Stimulated activated CD4-positive, alpha-beta T cell treated with anti-CD3 and anti-CD28 coated beads, Interleukin-2, amount 100 ng/mL, for 48 hours (primary cell): Measurements from ENCODE around the gene KAT6B.
"Not testable (repeated sequence)": the region's sequence is repeated elsewhere in the genome, so short reads cannot be mapped to it uniquely, and the experiment has no call there.

ENCODE experiments used
- DNase-seq, 2 donors: peaks; one replicate each; pipeline ENCODE4 v3.0.0-alpha.2; 2020

KAT6B gene

DNA sequence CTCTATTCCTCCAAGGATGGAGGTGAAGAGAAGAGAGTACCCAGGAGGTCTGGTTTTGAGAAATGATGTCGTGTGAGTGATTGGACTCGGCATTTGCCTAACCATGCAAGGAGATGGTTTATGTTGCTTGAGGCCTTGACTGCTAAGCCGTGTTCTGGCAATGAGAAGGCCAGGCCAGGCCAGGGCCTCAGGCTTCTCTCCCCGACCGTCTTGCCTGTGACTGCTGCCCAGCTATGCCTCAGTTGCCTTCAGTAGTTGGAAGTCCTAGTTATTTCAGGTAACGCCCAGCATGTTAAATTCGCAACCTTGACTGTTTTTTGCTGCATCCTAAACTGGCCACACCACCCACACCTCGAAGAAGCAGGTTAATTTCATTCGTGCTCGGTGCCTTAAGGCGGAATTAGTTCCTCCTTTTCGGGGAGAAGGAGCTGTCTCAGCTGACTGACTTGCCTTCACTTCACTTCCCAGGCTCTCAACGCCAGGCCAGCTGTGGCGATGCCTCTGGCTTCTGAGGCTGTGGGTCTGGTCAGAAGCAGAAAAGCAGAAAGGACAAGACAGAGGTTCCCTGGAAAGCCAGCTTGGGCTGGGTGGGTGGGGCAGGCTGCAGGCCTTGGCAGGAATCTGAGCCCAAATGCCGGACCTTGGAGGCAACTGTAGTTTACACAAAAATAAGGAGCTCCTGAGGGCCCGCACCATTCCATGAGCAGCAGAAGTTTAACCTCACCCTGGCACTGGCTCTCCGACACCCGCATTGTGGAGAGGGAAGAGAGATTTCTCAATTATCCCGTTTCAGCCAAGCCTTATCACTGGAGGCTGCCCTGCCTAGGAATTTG lies 223.1 kb downstream of the KAT6B start:
- no peak for DNase-seq

DNA sequence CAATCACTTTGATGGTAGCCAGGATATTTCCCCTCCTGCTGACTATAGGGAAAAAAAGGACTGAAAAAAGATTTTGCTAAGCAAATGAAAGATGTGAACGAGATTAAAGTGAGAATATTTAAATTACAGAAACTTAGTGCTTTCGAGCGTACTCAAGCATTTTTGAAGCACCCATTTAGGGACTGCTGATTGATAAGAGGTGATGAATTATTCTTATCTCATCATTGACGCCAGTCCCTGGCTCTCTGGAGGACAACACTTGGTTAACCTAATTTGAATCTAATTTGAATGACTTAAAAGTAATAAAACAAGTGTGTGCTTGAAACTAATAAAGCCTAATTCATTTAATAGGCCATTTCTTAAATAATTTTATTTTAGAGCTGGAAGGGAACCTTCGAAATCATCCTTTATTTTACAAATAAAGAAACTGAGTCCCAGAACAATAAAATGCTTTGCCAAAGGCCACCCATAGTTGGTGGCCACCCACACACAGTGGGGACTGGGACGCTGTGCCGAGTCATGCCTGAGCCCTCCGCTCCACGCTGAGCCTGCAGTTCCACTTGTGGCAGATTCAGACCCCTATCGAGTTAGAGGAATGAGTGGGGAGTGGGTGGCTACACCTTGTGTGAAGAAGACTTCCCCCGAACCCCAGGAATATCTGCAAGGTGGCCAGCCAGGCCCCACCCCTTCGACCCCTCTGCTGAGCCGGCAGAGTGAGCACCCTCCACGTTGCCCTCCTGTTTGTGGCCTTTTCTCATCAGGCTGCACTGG lies 223.9 kb downstream of the KAT6B start:
- DNase-seq: no peak

DNA sequence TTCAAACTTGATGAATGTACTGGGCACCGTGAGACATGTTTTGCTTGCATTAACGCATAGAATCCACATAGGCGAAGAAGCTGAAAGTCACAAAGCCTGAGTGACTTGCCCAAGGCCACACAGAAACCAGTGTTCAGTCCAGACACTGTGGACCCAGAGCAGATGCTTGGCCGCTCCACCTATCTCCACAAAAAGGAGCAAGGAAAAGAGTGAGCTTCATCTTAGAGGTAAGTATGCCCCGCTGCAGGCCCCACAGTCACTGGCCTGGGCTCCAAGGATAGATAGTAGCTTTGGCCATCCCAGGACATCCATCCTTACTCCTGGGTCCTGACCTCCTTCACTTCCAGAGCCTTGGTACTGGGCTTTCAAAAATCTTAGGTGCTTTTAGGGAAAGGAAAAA lies 224.9 kb downstream of the KAT6B start:
- DNase-seq: no peak

DNA sequence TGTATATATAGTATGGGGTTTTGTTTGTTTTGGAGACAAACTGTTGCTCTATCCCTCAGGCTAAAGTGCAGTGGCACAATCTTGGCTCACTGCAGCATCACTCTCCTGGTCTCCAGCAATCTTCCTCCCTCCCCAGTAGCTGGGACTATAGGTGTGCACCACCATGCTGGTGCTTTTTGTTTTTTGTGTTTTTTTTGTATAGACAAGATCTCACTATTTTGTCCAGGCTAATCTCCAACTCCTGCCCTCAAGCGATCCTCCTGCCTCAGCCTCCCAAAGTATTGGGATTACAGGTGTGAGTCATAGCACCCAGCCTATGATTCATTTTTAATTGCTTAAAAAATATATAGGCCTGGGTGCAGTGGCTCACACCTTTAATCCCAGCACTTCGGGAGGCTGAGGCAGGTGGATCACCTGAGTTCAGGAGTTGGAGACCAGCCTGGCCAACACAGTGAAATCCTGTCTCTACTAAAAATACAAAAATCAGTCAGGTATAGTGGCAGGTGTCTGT lies 229.6 kb downstream of the KAT6B start:
- DNase-seq: not testable (repeated sequence)

DNA sequence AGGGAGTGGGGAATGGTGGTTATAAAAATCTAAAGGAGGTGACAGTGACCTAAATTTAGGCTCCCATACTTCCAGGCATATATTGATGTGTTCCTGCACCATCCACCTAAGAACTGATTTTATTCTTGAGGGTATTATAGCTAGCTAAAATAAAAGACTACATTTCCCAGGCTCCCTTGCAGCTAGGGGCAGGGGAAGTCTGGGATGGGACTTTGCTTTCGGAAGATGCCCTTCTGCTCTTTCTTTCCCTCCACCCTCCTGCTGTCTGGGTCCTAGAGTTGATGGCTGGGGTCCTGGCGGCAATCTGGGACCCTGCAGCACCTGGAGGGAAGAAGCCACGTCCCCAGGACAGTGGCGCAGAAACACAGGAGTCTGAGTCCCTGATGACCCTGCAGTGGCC lies 231.3 kb downstream of the KAT6B start:
- DNase-seq: no peak

DNA sequence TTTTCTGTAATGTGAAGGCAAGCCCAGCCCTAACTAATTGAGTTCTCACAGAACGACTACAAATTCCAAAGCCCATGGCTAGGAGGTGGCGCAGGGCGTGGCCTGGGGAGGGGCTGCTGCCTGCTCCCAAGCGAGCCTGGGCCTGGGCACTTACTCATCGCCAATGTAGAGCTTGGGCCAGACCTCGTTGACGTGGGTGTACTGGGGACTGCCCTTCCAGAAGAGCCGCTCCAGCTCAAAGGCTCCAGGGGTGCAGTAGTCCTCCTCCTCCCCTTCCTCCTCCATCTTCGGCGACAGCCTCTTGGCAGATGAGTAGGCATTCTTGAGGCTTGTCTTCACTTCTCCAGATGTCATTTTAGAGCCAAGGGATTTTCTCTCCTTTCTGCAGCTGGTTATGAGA lies 231.8 kb downstream of the KAT6B start:
- DNase-seq: no peak

DNA sequence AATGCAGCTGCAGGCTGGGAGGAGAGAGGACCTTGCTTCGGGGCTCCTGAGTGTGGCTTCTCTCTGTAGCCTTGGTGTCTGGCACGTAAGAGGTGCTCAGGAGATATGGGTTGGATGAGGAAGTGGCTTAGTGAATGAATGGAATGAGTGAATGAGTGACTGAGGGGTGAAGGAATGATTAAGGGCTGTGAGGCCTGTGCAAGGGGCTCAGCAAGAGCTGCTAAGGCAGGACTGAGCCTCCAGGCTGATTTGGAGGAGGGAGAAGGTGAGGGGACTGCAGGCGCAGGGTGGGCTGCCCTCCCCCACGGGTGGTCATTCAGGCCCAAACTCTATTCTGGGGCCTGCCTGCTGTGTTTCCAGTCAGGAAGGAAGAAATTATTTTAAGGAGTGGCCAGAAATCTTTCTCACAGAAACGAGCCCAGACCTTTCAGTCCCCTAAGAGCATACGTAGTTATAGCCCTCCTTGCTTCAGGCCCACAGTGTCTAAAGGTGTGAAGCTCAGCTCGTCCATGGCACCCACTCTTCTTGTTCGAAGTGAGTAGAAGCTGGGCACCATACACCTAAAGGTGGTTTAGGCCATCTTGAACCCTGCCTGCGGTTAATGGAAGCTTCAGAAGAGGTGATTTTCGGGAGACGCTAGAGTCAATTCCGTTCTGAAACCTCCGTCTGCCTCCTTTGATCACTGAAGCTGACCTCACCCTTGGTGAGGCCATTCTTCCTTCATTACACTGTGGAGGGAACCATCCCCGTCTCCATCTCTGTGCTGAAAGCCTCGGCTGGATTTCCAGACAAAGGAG lies 235.5 kb downstream of the KAT6B start:
- DNase-seq: no peak

DNA sequence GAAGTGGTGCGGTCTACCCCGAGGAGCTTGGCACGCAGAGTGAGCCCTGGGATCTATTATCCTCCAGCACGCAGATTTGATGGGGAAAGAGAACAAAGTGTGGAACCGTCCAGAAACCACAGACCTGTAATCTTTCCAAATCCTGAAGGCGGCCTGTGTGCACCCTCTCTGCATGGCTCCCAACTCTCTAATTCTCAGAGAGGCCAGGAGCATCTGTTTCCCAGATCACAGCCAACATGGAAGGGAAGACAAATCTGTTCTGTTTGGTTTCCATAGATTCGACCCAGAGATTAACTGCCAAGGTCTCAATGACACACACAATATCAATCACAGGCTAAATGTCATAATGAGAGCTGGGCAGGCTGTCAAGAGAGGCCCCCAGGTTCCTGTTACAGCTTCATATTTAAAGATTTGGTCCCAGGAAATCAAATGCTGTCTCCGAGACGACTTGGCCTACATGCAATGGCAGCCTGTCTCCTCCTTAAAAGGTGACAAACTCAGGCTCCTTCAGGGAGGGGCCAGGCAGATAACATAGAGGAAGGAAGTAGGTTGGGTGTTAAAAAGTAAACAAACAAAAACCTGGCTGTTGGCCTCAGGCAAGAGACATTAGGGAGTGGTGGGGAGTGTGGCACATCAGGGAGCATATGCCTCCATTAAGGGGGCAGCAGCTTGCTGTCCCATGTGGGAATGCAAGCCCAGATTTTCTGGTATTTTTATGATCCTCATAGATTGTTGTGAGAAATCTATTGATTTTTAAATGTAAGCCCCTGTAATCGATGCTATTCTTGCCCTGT lies 236.3 kb downstream of the KAT6B start:
- no peak for DNase-seq

DNA sequence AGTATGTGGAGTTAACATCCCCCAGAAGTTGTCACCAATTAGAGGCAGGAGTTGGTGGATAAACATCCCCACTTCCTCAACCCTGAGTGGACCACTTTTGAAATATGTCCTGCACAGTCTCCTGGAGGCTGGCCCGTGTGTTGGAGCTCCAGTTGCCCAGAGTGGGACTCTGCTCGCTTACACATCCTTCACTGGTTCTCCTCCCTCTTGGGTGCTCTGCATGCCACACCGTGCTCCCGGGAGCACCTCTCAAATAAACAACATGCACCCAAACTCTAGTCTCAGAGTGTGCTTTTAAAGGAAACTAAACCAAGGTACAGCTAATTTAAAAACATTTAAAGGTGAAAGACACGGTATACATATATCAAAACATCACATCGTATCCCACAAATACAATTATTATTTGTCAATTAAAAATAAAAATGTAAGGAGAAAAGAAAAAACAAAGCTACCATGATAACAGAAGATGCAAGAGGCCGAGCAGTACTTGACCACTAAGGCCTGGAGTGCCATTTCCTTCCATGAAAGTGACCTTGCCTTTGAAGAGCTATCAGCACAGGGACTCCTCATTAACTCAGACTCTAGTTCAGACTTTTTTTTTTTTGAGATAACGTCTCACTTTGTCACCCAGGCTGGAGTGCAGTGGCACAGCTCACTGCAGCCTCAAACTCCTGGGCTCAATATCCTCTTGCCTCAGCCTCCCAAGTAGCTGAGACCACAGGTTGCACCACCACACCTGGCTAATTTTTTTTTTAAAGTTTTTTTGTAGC lies 237.2 kb downstream of the KAT6B start:
- no peak for DNase-seq

DNA sequence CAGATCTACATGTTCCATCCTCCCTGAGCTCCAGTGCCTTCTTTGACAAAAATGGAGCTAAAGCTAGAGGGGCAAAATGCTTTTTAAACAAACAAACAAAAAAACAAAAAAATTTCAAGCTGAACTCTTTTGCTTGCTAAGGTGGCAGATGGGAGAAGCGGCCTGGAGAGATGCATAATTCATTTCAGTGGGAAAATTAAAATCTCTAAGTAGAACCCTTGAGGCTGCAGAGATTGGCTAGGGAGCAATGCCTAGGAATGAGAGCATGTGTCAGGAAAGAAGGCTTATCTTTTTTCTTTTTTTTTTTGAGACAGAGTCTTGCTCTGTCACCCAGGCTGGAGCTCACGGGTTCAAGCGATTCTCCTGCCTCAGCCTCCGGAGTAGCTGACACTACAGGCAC lies 238.7 kb downstream of the KAT6B start:
- no peak for DNase-seq

DNA sequence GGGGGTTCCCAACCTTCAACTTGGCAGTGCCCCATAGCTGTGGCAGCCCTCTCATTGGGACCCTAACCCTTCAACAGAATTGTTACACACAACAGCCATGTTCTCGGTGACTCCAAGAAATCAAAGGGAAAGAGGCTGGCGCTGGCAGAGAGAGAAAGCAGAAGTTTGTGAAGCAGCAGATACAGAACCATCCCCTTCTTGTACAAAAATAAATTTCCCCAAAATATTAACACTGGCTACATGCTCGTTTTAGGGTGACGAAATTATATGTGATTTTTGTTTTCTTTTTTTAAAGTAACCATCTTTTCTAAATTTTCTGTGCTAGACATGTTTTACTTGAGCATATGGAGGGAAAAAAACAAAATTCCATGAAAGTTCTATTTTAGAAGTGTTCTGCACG lies 239.9 kb downstream of the KAT6B start:
- no peak for DNase-seq

DNA sequence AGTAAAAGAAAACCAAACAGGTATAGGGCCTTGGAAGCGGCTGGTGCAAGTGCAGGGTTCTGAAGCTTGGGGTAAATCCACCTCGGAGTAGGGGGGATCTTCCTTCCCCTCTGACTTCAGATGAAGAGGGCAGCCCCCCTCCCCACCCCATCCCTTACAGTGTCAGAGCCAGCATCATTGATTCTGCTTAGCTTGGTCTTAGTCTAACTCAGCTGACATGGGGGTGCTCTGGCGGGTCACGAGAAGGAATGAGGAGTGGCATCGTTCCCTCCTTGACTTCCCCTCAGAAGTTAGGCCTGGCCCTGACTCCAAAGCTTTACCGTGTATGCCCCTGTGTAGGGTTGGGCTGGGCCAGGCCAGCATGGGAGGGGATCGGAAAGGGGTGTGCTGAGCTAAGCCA lies 240.9 kb downstream of the KAT6B start:
- no peak for DNase-seq

DNA sequence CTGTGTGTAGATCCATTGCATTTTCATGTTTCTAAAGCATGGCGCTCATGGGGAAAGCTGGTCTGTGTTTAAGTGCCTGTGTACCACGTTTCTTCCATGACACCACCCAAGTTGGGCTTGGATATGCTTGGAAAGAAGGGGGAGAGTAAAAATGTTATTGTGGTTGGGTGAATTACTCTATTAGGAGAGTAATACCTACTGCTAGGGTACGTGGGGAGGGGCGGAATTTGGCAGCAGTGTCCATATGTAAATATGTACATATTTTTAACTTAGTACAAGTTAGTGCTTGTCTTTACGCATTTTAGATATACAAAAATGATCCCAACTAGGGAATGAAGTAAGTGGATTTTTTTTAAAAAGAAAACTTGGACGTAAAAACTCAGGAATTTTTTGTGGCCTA lies 242.1 kb downstream of the KAT6B start:
- no peak for DNase-seq

DNA sequence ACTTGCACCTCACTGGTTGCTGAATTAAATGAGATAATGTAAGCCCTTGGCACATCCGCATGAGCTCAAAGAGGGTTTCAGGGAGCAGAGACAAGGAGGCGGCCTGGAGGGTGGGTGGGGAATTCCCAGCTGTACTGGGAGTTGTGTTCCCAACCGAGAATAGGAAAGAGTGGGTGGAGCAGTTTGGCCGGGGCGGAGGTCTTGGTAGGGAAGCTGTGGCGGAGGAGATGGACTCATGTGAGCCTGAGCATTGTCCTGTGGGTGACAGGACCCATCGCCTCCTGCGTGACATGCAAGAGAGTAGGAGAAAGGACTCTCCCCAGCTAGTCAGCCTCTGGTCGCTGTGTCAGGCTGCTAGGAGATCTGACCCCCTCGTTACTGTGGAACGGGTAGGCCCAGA lies 244.1 kb downstream of the KAT6B start:
- DNase-seq: no peak

DNA sequence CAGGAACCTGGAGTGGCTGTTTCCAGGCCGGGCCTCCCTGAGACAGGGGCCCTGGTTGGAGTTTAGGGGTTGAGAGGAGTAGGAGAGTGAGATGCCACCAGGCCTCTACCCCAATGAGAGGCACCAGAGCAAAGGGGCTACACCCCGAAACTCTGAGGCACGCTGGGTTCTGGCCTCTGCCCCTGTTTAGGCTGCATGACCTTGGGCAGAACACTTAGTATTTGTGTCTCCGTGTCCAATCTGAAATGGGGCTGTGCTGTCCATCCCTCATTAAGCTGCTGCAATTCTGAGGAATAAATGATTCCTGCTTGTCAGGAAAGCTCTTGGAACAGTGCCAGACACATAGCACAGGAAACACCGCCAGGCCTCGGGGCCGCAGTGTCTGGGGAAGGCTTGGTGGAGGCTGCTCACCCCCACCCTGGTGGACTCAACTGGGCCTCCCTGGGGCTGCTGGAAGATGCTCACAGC lies 244.6 kb downstream of the KAT6B start:
- no peak for DNase-seq

DNA sequence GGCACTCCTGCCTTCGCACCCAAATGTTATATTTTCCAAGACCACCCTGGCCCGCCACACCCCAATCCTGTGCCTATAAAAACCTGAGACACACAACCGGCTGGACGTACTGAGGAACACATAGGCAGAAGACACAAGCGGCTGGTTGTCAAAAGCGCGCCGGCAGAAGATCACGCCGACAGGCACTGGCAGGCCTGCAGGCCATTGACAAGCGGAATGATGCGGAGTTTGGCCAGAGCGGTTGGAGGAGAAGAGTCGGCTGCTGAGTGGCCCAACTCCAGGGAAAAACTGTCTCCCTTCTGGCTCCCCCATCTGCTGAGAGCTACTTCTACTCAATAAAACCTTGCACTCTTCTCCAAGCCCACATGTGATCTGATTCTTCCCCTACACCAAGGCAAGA lies 245.4 kb downstream of the KAT6B start:
- DNase-seq: no peak

DNA sequence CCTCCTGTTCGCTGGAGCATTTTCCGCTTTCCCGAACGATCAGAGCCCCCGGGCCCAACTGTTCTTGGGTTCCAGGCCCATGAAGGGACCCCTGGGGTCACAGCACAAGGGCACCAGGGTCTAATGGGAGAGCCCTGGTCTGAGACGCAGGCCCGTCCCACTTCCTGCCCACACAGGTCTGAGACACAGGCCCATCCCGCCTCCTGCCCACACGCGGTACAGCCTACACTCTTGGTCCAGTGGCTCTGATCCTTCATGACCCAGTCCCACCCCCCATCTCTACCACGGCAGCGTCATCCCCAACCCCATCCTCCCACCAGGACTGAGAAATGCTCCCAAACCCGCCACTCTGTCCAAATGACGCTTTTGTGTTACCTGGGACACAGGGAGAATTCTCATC lies 246.3 kb downstream of the KAT6B start:
- no peak for DNase-seq

DNA sequence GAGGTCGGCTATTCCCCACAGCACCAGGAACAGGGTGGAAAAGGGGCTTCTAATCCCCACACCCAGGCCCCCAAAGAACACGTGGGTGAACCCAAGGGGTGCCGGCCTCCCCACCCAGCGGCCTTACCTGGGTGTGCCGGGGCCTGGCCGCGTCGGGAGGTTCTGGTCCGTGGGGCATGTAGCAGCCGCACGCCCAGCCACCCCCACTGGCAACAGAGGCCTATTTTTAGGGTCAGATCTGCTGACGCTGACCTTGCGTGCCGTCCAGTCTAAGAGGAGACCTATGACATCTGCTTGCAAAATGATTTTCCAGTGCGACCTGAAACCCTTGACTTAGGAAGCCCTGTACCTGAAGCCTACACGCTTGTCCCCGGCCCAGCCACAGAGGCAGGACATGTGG lies 247.0 kb downstream of the KAT6B start:
- DNase-seq: no peak

DNA sequence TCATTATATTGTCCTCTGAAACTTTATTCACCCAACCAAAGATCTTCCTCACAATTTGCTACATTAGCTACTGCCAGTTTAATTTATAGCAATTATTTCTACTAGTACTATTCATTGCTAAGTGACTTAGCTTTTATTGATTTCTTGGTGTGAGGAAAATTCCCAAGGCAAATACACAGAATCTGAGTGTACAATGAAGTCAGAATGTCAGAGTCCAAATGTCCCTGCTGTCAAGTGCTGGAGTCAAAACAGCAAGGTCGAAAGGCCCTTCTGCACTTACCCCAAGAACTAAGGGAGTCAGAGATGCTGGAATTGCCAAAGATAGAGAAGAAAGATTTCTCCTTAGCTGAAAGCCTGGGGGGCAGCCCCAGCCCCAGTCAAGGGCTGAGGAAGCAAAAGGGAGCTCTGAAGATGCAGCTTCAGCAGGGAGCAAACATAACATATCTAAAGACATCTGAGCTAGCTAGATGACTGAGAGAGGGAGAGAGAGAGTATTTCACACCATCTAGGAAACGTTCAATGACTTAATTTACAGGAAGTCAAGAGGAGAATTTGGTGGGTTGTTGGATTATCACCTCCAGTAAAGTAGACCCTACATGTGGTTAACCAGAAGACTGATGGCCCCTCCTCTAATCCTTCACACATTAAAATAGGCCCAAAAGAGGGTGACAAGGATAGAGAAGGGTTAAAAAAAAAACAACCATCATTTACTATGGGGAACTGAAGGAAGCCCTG lies 248.5 kb downstream of the KAT6B start:
- no peak for DNase-seq

DNA sequence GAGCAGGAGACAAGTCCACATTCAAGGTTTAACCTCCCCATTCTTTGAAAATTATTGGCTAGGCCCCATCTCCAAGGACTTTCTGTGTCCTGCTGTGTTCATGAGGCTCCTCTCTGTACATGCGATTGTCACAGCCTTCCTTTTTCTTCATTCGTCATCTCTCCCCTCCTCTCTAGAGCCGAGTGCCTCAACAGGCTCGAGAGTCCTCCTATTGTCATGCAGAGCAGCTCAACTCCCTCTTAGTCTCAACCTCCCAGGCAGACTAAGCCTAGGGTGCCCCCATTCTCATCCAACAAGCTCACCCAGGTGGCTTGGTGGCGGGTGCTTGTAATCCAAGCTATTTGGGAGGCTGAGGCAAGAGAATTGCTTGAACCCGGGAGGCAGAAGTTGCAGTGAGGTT lies 249.9 kb downstream of the KAT6B start:
- no peak for DNase-seq
